K562 (cell line): ENCODE data around the gene PLEK2. TPM values are rescaled to one million over a fixed set of nuclear protein-coding genes. Genes with fewer than 3 reads are reported as not detected.

Experiments
- CSDE1 ChIP-seq, 2 experiments: fragments of 450-650 bp; IDR thresholded peaks; 2 replicates each; pipeline ENCODE4 v1.6.1; 2016; ENCODE audit warnings: mild to moderate bottlenecking in 1 of 2
- JUND ChIP-seq, 2 experiments: IDR thresholded peaks; 2 replicates in 1 of 2; 3 replicates in 1 of 2; pipeline ENCODE4 v1.6.1; 2011; ENCODE audit warnings: borderline replicate concordance in 2 of 2, low read depth in 2 of 2, low read length in 2 of 2, improper control_type of control experiment in 1 of 2, missing biosample characterization in 1 of 2, missing genetic modification characterization in 1 of 2, missing genetic modification reagents in 1 of 2
- REST ChIP-seq, 2 experiments: fragments of 450-650 bp; formaldehyde crosslinking in 1 of 2; IDR thresholded peaks; 2 replicates each; pipeline versions ENCODE4 v1.4.0 to v1.6.1; 2014 to 2020; ENCODE audit warnings: mild to moderate bottlenecking in 2 of 2, borderline replicate concordance in 1 of 2, low read depth in 1 of 2
- TEAD4 ChIP-seq, 2 experiments: sonication (generic) in 1 of 2; formaldehyde crosslinking in 1 of 2; IDR thresholded peaks; 2 replicates each; pipeline versions ENCODE4 v1.6.1 to v1.8.0; 2012 to 2022; ENCODE audit warnings: borderline replicate concordance in 1 of 2, inconsistent platforms in 1 of 2, low read length in 1 of 2, mild to moderate bottlenecking in 1 of 2, missing genetic modification reagents in 1 of 2
- polyA plus RNA-seq, 8 experiments: library from polyadenylated mRNA; depleted of rRNA in 4 of 8; stranded (reverse) in 5 of 8; unstranded in 3 of 8; fragments of >200 nt; fragmentation: Nextera tagmentation in 2 of 8; fragmentation: Illumina TruSeq in 1 of 8; extraction: Ambion mirVana in 2 of 8; extraction: Trizol in 1 of 8; gene quantifications; 2 replicates each; pipeline versions ENCODE4 v1.2.1 to v1.2.3, GENCODE V29; 2011 to 2014; ENCODE audit warnings: inconsistent platforms in 1 of 8, missing spikeins in 1 of 8
- total RNA-seq, 7 experiments: library from RNA; depleted of rRNA in 6 of 7; stranded (reverse); fragments of >200 nt in 6 of 7; fragmentation: Illumina TruSeq in 2 of 7; extraction: Trizol in 2 of 7; gene quantifications; 2 replicates each; pipeline versions ENCODE4 v1.2.1 to v1.2.3, GENCODE V29; 2011 to 2021; ENCODE audit warnings: low replicate concordance in 1 of 7

Gene PLEK2
- total and polyA plus RNA-seq, 9 of the 15 experiments (the other 6 are each of a cell fraction or from before 2014, with no cell fraction given) = not detected

DNA sequence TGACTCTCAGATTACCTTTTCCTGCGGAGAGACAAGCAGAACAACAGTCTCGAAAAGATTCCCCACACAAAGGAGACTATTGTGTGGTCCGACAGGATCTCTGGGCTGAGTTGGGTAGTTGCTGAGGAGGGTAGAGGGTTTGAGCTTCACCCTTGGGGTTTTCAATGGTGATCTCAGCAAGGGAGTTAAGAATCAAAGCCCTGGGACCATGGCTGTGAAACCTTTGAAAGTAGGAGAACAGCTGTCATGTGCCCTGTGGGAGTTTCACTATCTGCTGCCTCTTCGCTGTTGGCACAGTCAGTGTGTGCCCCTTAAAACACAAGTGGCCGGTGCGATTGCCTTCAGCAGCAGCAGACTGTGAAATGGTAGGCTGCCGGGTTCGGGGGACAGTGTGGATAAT, 14.2 kb upstream of the PLEK2 start (continued):
- TF ChIP-seq REST (IDR thresholded peaks at IDR 0.05; ENCODE audit: borderline replicate concordance) = no peak
- no peak for TF ChIP-seq REST (CRISPR knock-in tag; IDR thresholded peaks at IDR 0.05; ENCODE audit: low read depth)
- TF ChIP-seq TEAD4 (IDR thresholded peaks at IDR 0.05; ENCODE audit: low read length) = no peak
- no peak for TF ChIP-seq TEAD4 (CRISPR knock-in tag; IDR thresholded peaks at IDR 0.05; ENCODE audit: borderline replicate concordance)
- TF ChIP-seq CSDE1 (IDR thresholded peaks at IDR 0.05) = no peak
- TF ChIP-seq JUND (IDR thresholded peaks at IDR 0.05; ENCODE audit: borderline replicate concordance, low read depth, low read length) = no peak
- no peak for TF ChIP-seq JUND (tag; IDR thresholded peaks at IDR 0.05; ENCODE audit: borderline replicate concordance, low read depth, low read length)
